K562 (cell line): ENCODE results near the gene PPM1L. TPM values are rescaled to one million over a fixed set of nuclear protein-coding genes. Genes with fewer than 3 reads are reported as not detected.

Experiments used
- ATF4 ChIP-seq: fragments of 450-650 bp; formaldehyde crosslinking; IDR thresholded peaks from 2 replicates; pipeline ENCODE4 v1.4.0; 2022; ENCODE audit warnings: mild to moderate bottlenecking, moderate library complexity
- CBFA2T3 ChIP-seq: fragments of 450-650 bp; IDR thresholded peaks from 2 replicates; pipeline ENCODE4 v1.6.1; 2017
- CEBPG ChIP-seq, 3 experiments: fragments of 200-800 bp in 1 of 3; sonication (Bioruptor generic) in 1 of 3; sonication (generic) in 1 of 3; formaldehyde crosslinking in 1 of 3; IDR thresholded peaks in 2 of 3; conservative IDR thresholded peaks in 1 of 3; 2 replicates each; pipeline versions ENCODE4 v1.6.1 to v1.8.0; 2016 to 2022; ENCODE audit warnings: missing compliant biosample characterization in 2 of 3, missing genetic modification characterization in 2 of 3, mild to moderate bottlenecking in 1 of 3, missing genetic modification reagents in 1 of 3
- E2F5 ChIP-seq: sonication (generic); formaldehyde crosslinking; IDR thresholded peaks from 2 replicates; pipeline ENCODE4 v1.8.0; 2022; ENCODE audit warnings: mild to moderate bottlenecking, missing genetic modification reagents
- RCOR1 ChIP-seq, 2 experiments: IDR thresholded peaks; 2 replicates each; pipeline ENCODE4 v1.6.1; 2012; ENCODE audit warnings: low read depth in 2 of 2, low read length in 2 of 2, borderline replicate concordance in 1 of 2, improper control_type of control experiment in 1 of 2
- SMARCB1 ChIP-seq: IDR thresholded peaks from 2 replicates; pipeline ENCODE4 v1.6.1; 2011; ENCODE audit warnings: improper control_type of control experiment, low read depth; ENCODE audit not compliant: insufficient read length
- TFAP4 ChIP-seq: sonication (generic); formaldehyde crosslinking; IDR thresholded peaks from 2 replicates; pipeline ENCODE4 v1.8.0; 2022; ENCODE audit warnings: missing genetic modification reagents, mild to moderate bottlenecking, moderate library complexity, borderline replicate concordance
- ZC3H8 ChIP-seq: fragments of 450-650 bp; IDR thresholded peaks from 2 replicates; pipeline ENCODE4 v1.6.1; 2017
- polyA plus RNA-seq, 8 experiments: library from polyadenylated mRNA; depleted of rRNA in 4 of 8; stranded (reverse) in 5 of 8; unstranded in 3 of 8; fragments of >200 nt; fragmentation: Nextera tagmentation in 2 of 8; fragmentation: Illumina TruSeq in 1 of 8; extraction: Ambion mirVana in 2 of 8; extraction: Trizol in 1 of 8; gene quantifications; 2 replicates each; pipeline versions ENCODE4 v1.2.1 to v1.2.3, GENCODE V29; 2011 to 2014; ENCODE audit warnings: inconsistent platforms in 1 of 8, missing spikeins in 1 of 8
- total RNA-seq, 7 experiments: library from RNA; depleted of rRNA in 6 of 7; stranded (reverse); fragments of >200 nt in 6 of 7; fragmentation: Illumina TruSeq in 2 of 7; extraction: Trizol in 2 of 7; gene quantifications; 2 replicates each; pipeline versions ENCODE4 v1.2.1 to v1.2.3, GENCODE V29; 2011 to 2021; ENCODE audit warnings: low replicate concordance in 1 of 7
- TF ChIP-seq, protein P1 (sequence below), 2 experiments: fragments of 450-650 bp; formaldehyde crosslinking in 1 of 2; IDR thresholded peaks; 2 replicates each; pipeline versions ENCODE4 v1.4.0 to v1.6.1; 2014 to 2020; ENCODE audit warnings: mild to moderate bottlenecking in 2 of 2, borderline replicate concordance in 1 of 2, low read depth in 1 of 2
- TF ChIP-seq, protein P2 (sequence below), 3 experiments: IDR thresholded peaks in 2 of 3; conservative IDR thresholded peaks in 1 of 3; 2 replicates each; pipeline ENCODE4 v1.5.1; 2011 to 2012; ENCODE audit warnings: low read length in 3 of 3, mild to moderate bottlenecking in 3 of 3, control low read depth in 2 of 3, improper control_type of control experiment in 1 of 3, inconsistent platforms in 1 of 3, low read depth in 1 of 3, mixed read lengths in 1 of 3, moderate library complexity in 1 of 3; ENCODE audit not compliant: insufficient read depth in 2 of 3
- TF ChIP-seq, protein P3 (sequence below): fragments of 250-450 bp; sonication (Bioruptor Pico); IDR thresholded peaks from 2 replicates; pipeline ENCODE4 v1.5.1; 2021; ENCODE audit warnings: mild to moderate bottlenecking

PPM1L gene
- total and polyA plus RNA-seq, 9 of the 15 experiments (the other 6 are each of a cell fraction or from before 2014, with no cell fraction given): 0.01 to 0.41 (median 0.14) TPM

DNA sequence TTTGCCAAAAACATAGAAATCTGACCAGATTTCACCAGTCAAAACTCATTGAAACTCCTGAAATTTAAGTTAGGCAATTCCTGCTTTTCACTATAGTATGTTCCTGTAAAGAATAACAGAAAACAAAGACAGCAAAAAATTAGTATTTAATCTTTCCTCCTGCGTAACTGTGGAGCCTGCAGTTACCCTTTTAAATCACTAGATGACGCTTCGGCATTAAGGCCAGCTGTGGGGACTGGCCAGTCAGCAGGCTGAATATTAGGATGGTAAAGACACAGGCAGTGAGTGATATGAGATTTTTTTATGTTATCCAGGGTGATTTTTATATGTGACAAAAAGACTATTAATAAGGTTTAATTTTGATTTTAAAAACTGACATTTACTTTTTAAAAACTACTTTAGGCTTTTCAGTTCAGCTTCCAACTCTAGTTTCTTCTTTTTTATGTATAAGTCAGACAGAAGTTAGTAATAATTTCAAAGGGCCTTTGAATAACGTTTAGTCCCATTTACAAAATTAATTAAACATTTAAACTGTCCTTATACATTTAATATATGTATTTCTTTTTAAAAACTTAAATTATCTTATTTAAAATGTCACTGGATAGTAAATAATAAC lies 165.1 kb downstream of the PPM1L start (continued):
- TF ChIP-seq, protein P1, sequence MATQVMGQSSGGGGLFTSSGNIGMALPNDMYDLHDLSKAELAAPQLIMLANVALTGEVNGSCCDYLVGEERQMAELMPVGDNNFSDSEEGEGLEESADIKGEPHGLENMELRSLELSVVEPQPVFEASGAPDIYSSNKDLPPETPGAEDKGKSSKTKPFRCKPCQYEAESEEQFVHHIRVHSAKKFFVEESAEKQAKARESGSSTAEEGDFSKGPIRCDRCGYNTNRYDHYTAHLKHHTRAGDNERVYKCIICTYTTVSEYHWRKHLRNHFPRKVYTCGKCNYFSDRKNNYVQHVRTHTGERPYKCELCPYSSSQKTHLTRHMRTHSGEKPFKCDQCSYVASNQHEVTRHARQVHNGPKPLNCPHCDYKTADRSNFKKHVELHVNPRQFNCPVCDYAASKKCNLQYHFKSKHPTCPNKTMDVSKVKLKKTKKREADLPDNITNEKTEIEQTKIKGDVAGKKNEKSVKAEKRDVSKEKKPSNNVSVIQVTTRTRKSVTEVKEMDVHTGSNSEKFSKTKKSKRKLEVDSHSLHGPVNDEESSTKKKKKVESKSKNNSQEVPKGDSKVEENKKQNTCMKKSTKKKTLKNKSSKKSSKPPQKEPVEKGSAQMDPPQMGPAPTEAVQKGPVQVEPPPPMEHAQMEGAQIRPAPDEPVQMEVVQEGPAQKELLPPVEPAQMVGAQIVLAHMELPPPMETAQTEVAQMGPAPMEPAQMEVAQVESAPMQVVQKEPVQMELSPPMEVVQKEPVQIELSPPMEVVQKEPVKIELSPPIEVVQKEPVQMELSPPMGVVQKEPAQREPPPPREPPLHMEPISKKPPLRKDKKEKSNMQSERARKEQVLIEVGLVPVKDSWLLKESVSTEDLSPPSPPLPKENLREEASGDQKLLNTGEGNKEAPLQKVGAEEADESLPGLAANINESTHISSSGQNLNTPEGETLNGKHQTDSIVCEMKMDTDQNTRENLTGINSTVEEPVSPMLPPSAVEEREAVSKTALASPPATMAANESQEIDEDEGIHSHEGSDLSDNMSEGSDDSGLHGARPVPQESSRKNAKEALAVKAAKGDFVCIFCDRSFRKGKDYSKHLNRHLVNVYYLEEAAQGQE (IDR thresholded peaks at IDR 0.05; ENCODE audit: borderline replicate concordance): peak; percentile 61; the same call in 1 of the 2 replicates
- TF ChIP-seq, protein P1 (CRISPR knock-in tag; IDR thresholded peaks at IDR 0.05; ENCODE audit: low read depth): no peak
- no peak for TF ChIP-seq CEBPG (CRISPR knock-in tag; IDR thresholded peaks at IDR 0.05)
- no peak for TF ChIP-seq CEBPG (tag; conservative IDR thresholded peaks at IDR 0.05 in 1 of 2, IDR thresholded peaks at IDR 0.05 in 1 of 2)
- TF ChIP-seq RCOR1 (IDR thresholded peaks at IDR 0.05; ENCODE audit: borderline replicate concordance in 1 of 2, low read depth in 2 of 2, low read length in 2 of 2): no peak
- TF ChIP-seq, protein P2, sequence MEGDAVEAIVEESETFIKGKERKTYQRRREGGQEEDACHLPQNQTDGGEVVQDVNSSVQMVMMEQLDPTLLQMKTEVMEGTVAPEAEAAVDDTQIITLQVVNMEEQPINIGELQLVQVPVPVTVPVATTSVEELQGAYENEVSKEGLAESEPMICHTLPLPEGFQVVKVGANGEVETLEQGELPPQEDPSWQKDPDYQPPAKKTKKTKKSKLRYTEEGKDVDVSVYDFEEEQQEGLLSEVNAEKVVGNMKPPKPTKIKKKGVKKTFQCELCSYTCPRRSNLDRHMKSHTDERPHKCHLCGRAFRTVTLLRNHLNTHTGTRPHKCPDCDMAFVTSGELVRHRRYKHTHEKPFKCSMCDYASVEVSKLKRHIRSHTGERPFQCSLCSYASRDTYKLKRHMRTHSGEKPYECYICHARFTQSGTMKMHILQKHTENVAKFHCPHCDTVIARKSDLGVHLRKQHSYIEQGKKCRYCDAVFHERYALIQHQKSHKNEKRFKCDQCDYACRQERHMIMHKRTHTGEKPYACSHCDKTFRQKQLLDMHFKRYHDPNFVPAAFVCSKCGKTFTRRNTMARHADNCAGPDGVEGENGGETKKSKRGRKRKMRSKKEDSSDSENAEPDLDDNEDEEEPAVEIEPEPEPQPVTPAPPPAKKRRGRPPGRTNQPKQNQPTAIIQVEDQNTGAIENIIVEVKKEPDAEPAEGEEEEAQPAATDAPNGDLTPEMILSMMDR (IDR thresholded peaks at IDR 0.05 in 2 of 3, conservative IDR thresholded peaks at IDR 0.05 in 1 of 3; ENCODE audit: insufficient read depth in 2 of 3, low read depth in 1 of 3, low read length in 3 of 3): peak; percentile 68 to 86 (median 74)
- TF ChIP-seq CBFA2T3: no peak
- TF ChIP-seq, protein P3, sequence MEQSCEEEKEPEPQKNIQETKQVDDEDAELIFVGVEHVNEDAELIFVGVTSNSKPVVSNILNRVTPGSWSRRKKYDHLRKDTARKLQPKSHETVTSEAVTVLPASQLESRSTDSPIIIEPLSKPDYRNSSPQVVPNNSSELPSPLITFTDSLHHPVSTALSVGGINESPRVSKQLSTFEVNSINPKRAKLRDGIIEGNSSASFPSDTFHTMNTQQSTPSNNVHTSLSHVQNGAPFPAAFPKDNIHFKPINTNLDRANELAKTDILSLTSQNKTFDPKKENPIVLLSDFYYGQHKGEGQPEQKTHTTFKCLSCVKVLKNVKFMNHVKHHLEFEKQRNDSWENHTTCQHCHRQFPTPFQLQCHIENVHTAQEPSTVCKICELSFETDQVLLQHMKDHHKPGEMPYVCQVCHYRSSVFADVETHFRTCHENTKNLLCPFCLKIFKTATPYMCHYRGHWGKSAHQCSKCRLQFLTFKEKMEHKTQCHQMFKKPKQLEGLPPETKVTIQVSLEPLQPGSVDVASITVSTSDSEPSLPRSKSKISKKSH (CRISPR knock-in tag): no peak
- TF ChIP-seq E2F5 (CRISPR knock-in tag): no peak
- no peak for TF ChIP-seq ZC3H8
- no peak for TF ChIP-seq ATF4
- TF ChIP-seq TFAP4 (CRISPR knock-in tag): no peak
- TF ChIP-seq SMARCB1: no peak
